NCI-H82 treated with DMSO at 0.1 percent for 48 hours (cell line): ENCODE data around the gene HBD.

Source experiments
- DNase-seq: peaks from one replicate; lab custom pipeline; 2025; ENCODE audit not compliant: unreplicated experiment; lab: John Stamatoyannopoulos, UW

The HBD gene

GRCh38 chr11:5192738-5193137, 41.5 kb downstream of the HBD start:
- no peak for DNase-seq

GRCh38 chr11:5188201-5188600, 46.1 kb downstream of the HBD start:
- DNase-seq = no peak
